ENCODE results near the gene ZKSCAN1.
A peak's percentile ranks its signal among the peaks of the same experiment; 100 is the strongest.
"Not testable (repeated sequence)": the region's sequence is repeated elsewhere in the genome, so short reads cannot be mapped to it uniquely, and the experiment has no call there.

ZKSCAN1 gene

GRCh38 chr7:100003711-100004661, 11.4 kb upstream of the ZKSCAN1 start:
- DNase-seq (ENCODE audit: low read depth), result no peak

DNA sequence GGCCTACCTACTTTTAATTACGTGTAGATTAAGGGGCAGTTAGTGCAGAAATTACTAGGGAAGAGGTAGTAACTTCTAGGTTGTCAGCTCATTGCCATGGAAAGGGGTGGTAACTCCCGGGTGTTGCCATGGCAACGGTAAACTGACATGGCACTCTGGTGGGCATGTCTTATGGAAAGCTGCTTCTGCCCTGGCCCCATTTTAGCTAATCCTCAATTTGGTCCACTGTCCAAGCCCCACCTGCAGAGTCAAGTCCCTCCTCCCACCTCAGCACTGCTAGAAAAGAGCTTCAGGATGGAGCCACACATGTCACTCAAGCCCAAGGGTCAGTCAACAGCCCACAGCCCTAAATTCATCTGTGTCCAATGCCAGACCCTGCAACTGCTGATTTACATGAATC, 7.5 kb upstream of the ZKSCAN1 start:
- DNase-seq (ENCODE audit: low read depth), result no peak

GRCh38 chr7:100008525-100008924, 6.9 kb upstream of the ZKSCAN1 start:
- no peak for DNase-seq (ENCODE audit: low read depth)

- not testable (repeated sequence) for DNase-seq (ENCODE audit: low read depth)
Measured at GRCh38 chr7:100009952-100010351, 5.4 kb upstream of the ZKSCAN1 start.

GRCh38 chr7:100010901-100011300, 4.5 kb upstream of the ZKSCAN1 start:
- no peak for DNase-seq (ENCODE audit: low read depth)

GRCh38 chr7:100011516-100011915, 3.9 kb upstream of the ZKSCAN1 start:
- no peak for DNase-seq (ENCODE audit: low read depth)

DNA sequence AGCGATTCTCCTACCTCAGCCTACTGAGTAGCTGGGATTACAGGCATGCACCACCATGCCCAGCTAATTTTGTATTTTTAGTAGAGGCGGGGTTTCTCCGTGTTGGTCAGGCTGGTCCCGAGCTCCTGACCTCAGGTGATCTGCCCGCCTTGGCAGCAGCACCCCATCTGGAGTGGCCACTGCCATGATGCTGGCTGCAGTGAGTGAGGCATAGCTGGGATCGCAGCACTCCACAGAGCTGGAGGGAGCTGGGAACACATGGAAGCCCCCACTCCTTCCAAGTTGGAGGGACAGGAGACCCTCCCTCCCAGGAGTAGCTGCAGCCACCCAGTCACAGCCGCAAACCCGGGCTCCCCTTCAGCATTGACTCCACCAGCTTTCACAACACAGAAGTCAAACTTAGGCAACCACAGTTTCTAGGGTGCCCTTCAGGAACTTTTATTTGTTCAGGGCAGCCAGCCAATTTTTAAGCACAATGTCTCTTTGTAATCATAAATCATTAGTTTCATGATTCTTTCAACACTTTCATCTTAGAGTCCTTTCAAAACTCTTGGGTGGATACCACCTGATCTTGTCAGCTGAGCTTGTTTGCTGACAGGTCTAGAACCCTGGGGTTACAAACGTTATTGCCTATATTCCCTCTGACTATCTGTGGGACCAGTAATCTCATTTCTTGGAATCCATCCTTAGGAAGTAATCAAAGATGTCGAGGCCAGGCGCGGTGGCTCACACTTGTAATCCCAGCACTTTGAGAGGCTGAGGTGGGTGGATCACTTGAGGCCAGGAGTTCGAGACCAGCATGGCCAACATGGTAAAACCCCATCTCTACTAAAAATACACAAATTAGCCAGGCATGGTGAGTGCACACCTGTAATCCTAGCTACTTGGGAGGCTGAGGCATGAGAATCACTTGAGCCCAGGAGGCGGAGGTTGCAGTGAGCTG, 2.7 kb upstream of the ZKSCAN1 start:
- DNase-seq (ENCODE audit: low read depth), result not testable (repeated sequence)

GRCh38 chr7:100013328-100013676, 2.1 kb upstream of the ZKSCAN1 start:
- no peak for DNase-seq (ENCODE audit: low read depth)

- DNase-seq (ENCODE audit: low read depth), result no peak
Measured at GRCh38 chr7:100016215-100016901, 962 bp downstream of the ZKSCAN1 start.

DNA sequence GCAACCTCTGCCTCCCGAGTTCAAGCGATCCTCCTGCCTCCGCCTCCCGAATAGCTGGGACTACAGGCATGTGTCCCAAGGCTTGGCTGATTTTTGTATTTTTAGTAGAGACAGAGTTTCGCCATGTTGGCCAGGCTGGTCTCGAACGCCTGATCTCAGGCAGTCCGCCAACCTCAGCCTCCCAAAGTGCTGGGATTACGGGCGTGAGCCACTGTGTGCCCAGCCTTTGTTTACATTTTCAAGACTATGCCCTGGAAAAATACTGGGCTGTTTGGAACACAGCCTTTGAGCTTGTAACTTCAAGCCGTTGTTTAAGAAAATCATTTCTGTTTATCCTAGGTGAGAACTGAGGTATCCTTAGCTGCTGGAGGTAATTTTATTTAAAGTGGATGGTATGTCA, 1.9 kb downstream of the ZKSCAN1 start:
- no peak for DNase-seq (ENCODE audit: low read depth)

- DNase-seq (ENCODE audit: low read depth), result no peak
Measured at GRCh38 chr7:100017875-100018274, 2.5 kb downstream of the ZKSCAN1 start.

DNA sequence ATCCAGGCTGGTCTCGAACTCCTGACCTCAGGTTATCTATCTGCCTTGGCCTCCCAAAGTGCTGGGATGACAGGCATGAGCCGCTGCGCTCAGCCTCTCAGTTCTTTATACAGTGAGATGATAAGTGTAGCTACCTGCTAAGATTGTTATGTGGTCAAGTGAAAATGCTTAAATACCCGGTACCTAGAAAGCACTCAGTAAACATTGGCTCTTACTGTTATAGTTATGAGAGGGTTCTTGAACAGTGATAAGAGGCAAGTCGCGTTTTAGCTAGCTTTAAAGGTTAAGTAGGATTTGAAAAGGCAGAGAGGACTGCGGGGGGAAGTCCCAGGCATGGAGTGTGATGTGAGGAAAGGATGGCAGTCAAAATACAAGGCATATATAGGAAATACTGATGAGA, 4.5 kb downstream of the ZKSCAN1 start:
- DNase-seq (ENCODE audit: low read depth), result no peak

GRCh38 chr7:100021297-100021696, 5.9 kb downstream of the ZKSCAN1 start:
- no peak for DNase-seq (ENCODE audit: low read depth)

DNA sequence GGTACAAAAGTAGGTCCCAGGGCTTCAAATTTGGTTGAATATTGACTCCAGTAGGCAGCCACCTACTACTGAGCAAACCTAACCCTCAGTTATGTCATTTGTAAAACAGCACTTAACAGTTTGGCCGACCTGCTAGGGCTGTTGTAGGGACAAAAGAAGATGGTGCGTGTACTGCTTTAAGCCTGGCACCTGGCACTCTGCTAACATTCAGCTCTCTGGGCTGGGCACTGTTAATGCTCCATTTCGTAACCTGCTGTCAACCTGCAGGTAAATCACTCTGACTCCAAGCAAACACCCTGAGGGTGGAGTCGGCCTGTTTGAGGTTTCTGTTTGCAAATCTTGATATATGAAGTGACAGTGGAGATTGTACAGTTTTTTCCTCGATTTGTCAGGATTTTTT, 7.2 kb downstream of the ZKSCAN1 start:
- DNase-seq (ENCODE audit: low read depth), result no peak

DNA sequence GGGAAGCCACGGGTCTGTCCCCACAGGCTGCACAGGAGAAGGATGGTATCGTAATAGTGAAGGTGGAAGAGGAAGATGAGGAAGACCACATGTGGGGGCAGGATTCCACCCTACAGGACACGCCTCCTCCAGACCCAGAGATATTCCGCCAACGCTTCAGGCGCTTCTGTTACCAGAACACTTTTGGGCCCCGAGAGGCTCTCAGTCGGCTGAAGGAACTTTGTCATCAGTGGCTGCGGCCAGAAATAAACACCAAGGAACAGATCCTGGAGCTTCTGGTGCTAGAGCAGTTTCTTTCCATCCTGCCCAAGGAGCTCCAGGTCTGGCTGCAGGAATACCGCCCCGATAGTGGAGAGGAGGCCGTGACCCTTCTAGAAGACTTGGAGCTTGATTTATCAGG, 8.1 kb downstream of the ZKSCAN1 start:
- DNase-seq (ENCODE audit: low read depth), result no peak

- no peak for DNase-seq (ENCODE audit: low read depth)
Measured at GRCh38 chr7:100024020-100024619, 8.7 kb downstream of the ZKSCAN1 start.

DNA sequence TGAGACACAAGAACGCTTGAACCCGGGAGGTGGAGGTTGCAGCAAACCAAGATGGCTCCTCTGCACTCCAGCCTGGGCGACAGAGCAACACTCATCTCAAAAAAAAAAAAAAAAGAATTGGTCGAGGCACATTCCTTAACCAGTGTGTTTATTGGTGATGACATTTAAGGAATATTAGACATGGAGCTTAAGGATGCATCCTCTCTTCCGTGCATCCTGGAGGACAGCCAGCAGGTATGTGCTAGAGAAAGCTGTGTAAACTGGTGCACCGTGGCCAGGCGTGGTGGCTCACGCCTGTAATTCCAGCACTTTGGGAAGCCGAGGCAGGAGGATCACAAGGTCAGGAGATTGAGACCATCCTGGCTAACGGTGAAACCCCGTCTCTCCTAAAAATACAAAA, 11.8 kb downstream of the ZKSCAN1 start:
- DNase-seq (ENCODE audit: low read depth), result no peak

GRCh38 chr7:100029596-100029995, 14.2 kb downstream of the ZKSCAN1 start:
- no peak for DNase-seq (ENCODE audit: low read depth)

DNA sequence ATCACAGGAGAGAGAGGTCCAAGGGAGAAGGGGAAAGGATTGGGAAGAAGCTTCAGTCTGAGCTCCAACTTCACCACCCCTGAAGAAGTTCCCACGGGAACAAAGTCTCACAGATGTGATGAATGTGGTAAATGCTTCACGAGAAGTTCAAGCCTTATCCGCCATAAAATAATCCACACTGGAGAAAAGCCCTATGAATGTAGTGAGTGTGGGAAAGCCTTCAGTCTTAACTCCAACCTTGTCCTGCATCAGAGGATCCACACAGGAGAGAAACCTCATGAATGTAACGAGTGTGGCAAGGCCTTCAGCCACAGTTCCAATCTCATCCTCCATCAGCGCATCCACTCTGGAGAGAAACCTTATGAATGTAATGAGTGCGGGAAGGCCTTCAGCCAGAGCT, 18.1 kb downstream of the ZKSCAN1 start:
- DNase-seq (ENCODE audit: low read depth), result no peak

- DNase-seq (ENCODE audit: low read depth), result peak; percentile 30
Measured at GRCh38 chr7:100034871-100035510, 19.6 kb downstream of the ZKSCAN1 start.

- DNase-seq (ENCODE audit: low read depth), result no peak
Measured at GRCh38 chr7:100035876-100036275, 20.5 kb downstream of the ZKSCAN1 start.

Data from HS-27A (cell line).